Panc1 (cell line): ENCODE results near the gene GPR137B. TPM values are rescaled to one million over a fixed set of nuclear protein-coding genes. Genes with fewer than 3 reads are reported as not detected.

Experiments
- ATAC-seq: fragments of 200-7000 bp; cut with Tn5 transposase; 2 replicates; pipeline ENCODE4 v1.9.1; 2020; ENCODE audit warnings: mild to moderate bottlenecking, moderate library complexity
- BruUV-seq: library from RNA; stranded (reverse); fragments of 400-500 nt; replicated peaks from 2 replicates; lab custom pipeline; 2021; lab: Mats Ljungman, UMichigan
- CTCF ChIA-PET: fragments of 300-600 bp; sonication (Branson Sonifier 250); formaldehyde crosslinking; loops from one replicate; lab custom pipeline; 2022; ENCODE audit warnings: antibody characterized with exemption; lab: Charles Lee
- POLR2A ChIA-PET: fragments of 300-600 bp; sonication (Branson Sonifier 250); formaldehyde crosslinking; loops from one replicate; lab custom pipeline; 2022; ENCODE audit warnings: antibody characterized with exemption; lab: Charles Lee
- DNase-seq: peaks from one replicate; pipeline ENCODE4 v3.0.0-alpha.2; 2010; ENCODE audit warnings: low read depth, low spot score
- H3K27ac ChIP-seq: 2 replicates; pipeline ENCODE4 v1.5.1; 2011; ENCODE audit warnings: mild to moderate bottlenecking, low read length, inconsistent platforms
- H3K27me3 ChIP-seq: fragments of 200-500 bp; sonication (Bioruptor generic); 2 replicates; pipeline ENCODE4 v1.6.0; 2014; ENCODE audit warnings: low read length, inconsistent platforms; ENCODE audit not compliant: control insufficient read depth, insufficient read depth
- H3K36me3 ChIP-seq: fragments of 200-500 bp; sonication (Bioruptor generic); 2 replicates; pipeline ENCODE4 v1.5.1; 2014; ENCODE audit warnings: inconsistent platforms, mild to moderate bottlenecking, low read length, moderate library complexity; ENCODE audit not compliant: control insufficient read depth, insufficient read depth
- H3K4me1 ChIP-seq: 2 replicates; pipeline ENCODE4 v1.5.1; 2011; ENCODE audit warnings: inconsistent platforms, mild to moderate bottlenecking, low read length, moderate library complexity; ENCODE audit not compliant: control insufficient read depth, insufficient read depth
- H3K4me3 ChIP-seq, 2 experiments: 2 replicates each; pipeline ENCODE4 v1.5.1; 2011 to 2012; ENCODE audit warnings: low read depth in 2 of 2, low read length in 2 of 2, mild to moderate bottlenecking in 2 of 2, inconsistent platforms in 1 of 2, moderate library complexity in 1 of 2
- H3K9me3 ChIP-seq: fragments of 200-500 bp; sonication (Bioruptor generic); 2 replicates; pipeline ENCODE4 v1.5.1; 2014; ENCODE audit warnings: low read depth, mild to moderate bottlenecking, inconsistent platforms, low read length, moderate library complexity; ENCODE audit not compliant: control insufficient read depth, insufficient read depth
- CTCF ChIP-seq: fragments of 450-650 bp; IDR thresholded peaks from 2 replicates; pipeline ENCODE4 v1.5.1; 2017; ENCODE audit warnings: mild to moderate bottlenecking
- POLR2AphosphoS5 ChIP-seq: IDR thresholded peaks from 2 replicates; pipeline ENCODE4 v1.6.1; 2012; ENCODE audit warnings: mild to moderate bottlenecking, low read depth, low read length, moderate library complexity
- REST ChIP-seq, 2 experiments: IDR thresholded peaks; 2 replicates each; pipeline ENCODE4 v1.6.1; 2011 to 2012; ENCODE audit warnings: low read depth in 2 of 2, control low read depth in 1 of 2, low read length in 1 of 2, mild to moderate bottlenecking in 1 of 2, moderate library complexity in 1 of 2; ENCODE audit not compliant: insufficient read depth in 1 of 2
- SIN3A ChIP-seq: IDR thresholded peaks from 2 replicates; pipeline ENCODE4 v1.6.1; 2012; ENCODE audit warnings: low read depth, mild to moderate bottlenecking, low read length, moderate library complexity, borderline replicate concordance; ENCODE audit not compliant: insufficient read depth
- TCF7L2 ChIP-seq: IDR thresholded peaks from 2 replicates; pipeline ENCODE4 v1.6.1; 2011; ENCODE audit warnings: mild to moderate bottlenecking, low read depth, low read length, inconsistent platforms
- in situ Hi-C: cut with HindIII; loops from 2 replicates; pipeline ENCODE4 v1.10.0; 2016; ENCODE audit warnings: low sequenced_read_pairs, low pct_unique_long_range_greater_than_20kb
- intact Hi-C: fragments of 100-400 bp; cut with micrococcal nuclease; formaldehyde crosslinking; loops from one replicate; pipeline ENCODE4 v1.10.0; 2022; ENCODE audit not compliant: unreplicated experiment
- total RNA-seq: library from RNA; stranded (reverse); gene quantifications from one replicate; pipeline ENCODE4 v1.2.1, GENCODE V29; 2021; ENCODE audit not compliant: unreplicated experiment

GPR137B gene
- total RNA-seq, 1 experiment from 2014 or later, result 25.3 TPM

DNA sequence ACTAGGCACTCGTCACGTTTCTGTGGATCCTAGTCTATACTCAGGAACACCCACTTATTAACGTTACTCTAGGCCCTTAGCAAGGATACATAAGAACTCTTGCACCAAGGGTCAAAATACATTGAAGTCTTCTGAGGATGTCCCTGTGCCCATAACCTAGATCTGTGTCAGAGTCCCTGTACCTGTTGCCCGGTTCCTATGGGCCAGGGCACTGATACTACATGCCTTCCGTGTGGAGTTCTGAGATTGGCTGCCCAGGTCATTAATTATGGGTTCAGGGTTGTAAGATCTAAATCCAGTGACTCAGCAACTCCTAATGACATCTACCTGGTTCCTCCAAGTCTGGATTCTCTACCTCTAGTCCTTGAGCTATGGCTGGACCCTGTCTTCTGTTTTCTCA is 69.5 kb downstream of the GPR137B start:
- TF ChIP-seq REST (IDR thresholded peaks at IDR 0.05; ENCODE audit: insufficient read depth in 1 of 2, low read depth in 2 of 2, low read length in 1 of 2), result no peak
- TF ChIP-seq CTCF, result no peak
- TF ChIP-seq TCF7L2, result no peak
- no peak for TF ChIP-seq SIN3A
- TF ChIP-seq POLR2AphosphoS5, result no peak
- Histone ChIP-seq H3K27me3 (no peaks in the 10 kb centered on the region), H3K27ac (no peak overlapping the region), H3K9me3 (no peaks in the 10 kb centered on the region), H3K4me3 (no peak overlapping the region), H3K36me3 (peaks cover 3% of the 10 kb centered on the region; the same call in 1 of the 2 replicates), H3K4me1 (peaks cover under 1% of the 10 kb centered on the region)
- ChIA-PET POLR2A (no interaction called here), CTCF (no interaction called here)
- DNase-seq, result no peak
- BruUV-seq, result no TSS peak
- in situ Hi-C loops (no loop called here), intact Hi-C loops (no loop called here)
- ATAC-seq, result no peak

GRCh38 chr1:236213534-236213933 is 71.2 kb downstream of the GPR137B start:
- no TSS peak for BruUV-seq
- ATAC-seq, result no peak
- TF ChIP-seq POLR2AphosphoS5 (no peak), CTCF (no peak), SIN3A (no peak)
- intact Hi-C loops, result no loop called here
- CTCF ChIA-PET, result no interaction called here
- no peaks in the 10 kb centered on the region for H3K9me3 ChIP-seq
- in situ Hi-C loops, result no loop called here
- peaks cover 3% of the 10 kb centered on the region; the same call in 1 of the 2 replicates for H3K4me1 ChIP-seq
- POLR2A ChIA-PET, result no interaction called here
- H3K36me3 ChIP-seq, result peaks cover 3% of the 10 kb centered on the region; the same call in 1 of the 2 replicates
- no peak overlapping the region for H3K27ac ChIP-seq
- DNase-seq, result no peak
- H3K4me3 ChIP-seq, result no peak overlapping the region
- H3K27me3 ChIP-seq, result no peaks in the 10 kb centered on the region
